SHP77 treated with DMSO at 0.1 percent for 48 hours (cell line): ENCODE data around the gene KCNQ1.

Source experiments
- DNase-seq: peaks from one replicate; lab custom pipeline; 2025; lab: John Stamatoyannopoulos, UW

The KCNQ1 gene

GRCh38 chr11:2521733-2522630 is 77.2 kb downstream of the KCNQ1 start:
- DNase-seq = no peak

GRCh38 chr11:2522631-2523255 is 77.9 kb downstream of the KCNQ1 start:
- DNase-seq = no peak

- DNase-seq = no peak
Observed at GRCh38 chr11:2523821-2524391, 79.1 kb downstream of the KCNQ1 start.

GRCh38 chr11:2524446-2525165 is 79.8 kb downstream of the KCNQ1 start:
- no peak for DNase-seq

- no peak for DNase-seq
Observed at GRCh38 chr11:2525166-2525861, 80.5 kb downstream of the KCNQ1 start.

- no peak for DNase-seq
Observed at GRCh38 chr11:2525941-2526807, 81.4 kb downstream of the KCNQ1 start.

GRCh38 chr11:2526808-2527381 is 82.1 kb downstream of the KCNQ1 start:
- DNase-seq = no peak

GRCh38 chr11:2527621-2528291 is 82.9 kb downstream of the KCNQ1 start:
- DNase-seq = no peak

GRCh38 chr11:2528301-2529050 is 83.7 kb downstream of the KCNQ1 start:
- no peak for DNase-seq

- DNase-seq = no peak
Observed at GRCh38 chr11:2529173-2529572, 84.4 kb downstream of the KCNQ1 start.

- no peak for DNase-seq
Observed at GRCh38 chr11:2529636-2530035, 84.8 kb downstream of the KCNQ1 start.

GRCh38 chr11:2530131-2530854 is 85.5 kb downstream of the KCNQ1 start:
- no peak for DNase-seq

GRCh38 chr11:2530855-2531200 is 86.0 kb downstream of the KCNQ1 start:
- no peak for DNase-seq

GRCh38 chr11:2531277-2531986 is 86.6 kb downstream of the KCNQ1 start:
- no peak for DNase-seq

- DNase-seq = no peak
Observed at GRCh38 chr11:2531987-2532703, 87.3 kb downstream of the KCNQ1 start.

GRCh38 chr11:2532704-2533586 is 88.1 kb downstream of the KCNQ1 start:
- DNase-seq = peak; percentile 5
